ENCODE measurements around the gene PP2D1. TPM values are rescaled to one million over a fixed set of nuclear protein-coding genes. Genes with fewer than 3 reads are reported as not detected.

The PP2D1 gene
- total and polyA plus RNA-seq, 9 of the 15 experiments (the other 6 are each of a cell fraction or from before 2014, with no cell fraction given): 0.07 to 0.10 TPM; not detected in 7

- TF ChIP-seq TAF1 (IDR thresholded peaks at IDR 0.05; ENCODE audit: control insufficient read depth, extremely low read depth, insufficient read depth, low read length, severe bottlenecking) (no peak), ZNF589 (CRISPR knock-in tag; IDR thresholded peaks at IDR 0.05; ENCODE audit: low read depth) (no peak), SMAD3 (CRISPR knock-in tag; conservative IDR thresholded peaks at IDR 0.05) (no peak), CEBPB (tag; IDR thresholded peaks at IDR 0.05) (0 out of 2 replicates have a peak, but pooled peaks have one; percentile 25), ESRRB (CRISPR knock-in tag; IDR thresholded peaks at IDR 0.05; ENCODE audit: borderline replicate concordance) (no peak), DLX4 (CRISPR knock-in tag; IDR thresholded peaks at IDR 0.05) (no peak), ZFP30 (CRISPR knock-in tag; IDR thresholded peaks at IDR 0.05; ENCODE audit: borderline replicate concordance) (no peak), RBM15 (IDR thresholded peaks at IDR 0.05; ENCODE audit: insufficient read depth, low read length) (no peak), COPS2 (conservative IDR thresholded peaks at IDR 0.05) (no peak), YY1 (IDR thresholded peaks at IDR 0.05; ENCODE audit: borderline replicate concordance in 1 of 3, control insufficient read depth in 1 of 3, extremely low read depth in 1 of 3, insufficient read depth in 3 of 3, insufficient read length in 1 of 3, insufficient replicate concordance in 2 of 3, low read depth in 1 of 3, low read length in 2 of 3) (no peak), TEAD1 (CRISPR knock-in tag; IDR thresholded peaks at IDR 0.05) (peak in 1 of 2 experiments; percentile 86; a peak in 2 of 4 replicates), HNRNPUL1 (IDR thresholded peaks at IDR 0.05; ENCODE audit: low read length) (no peak), ZNF280B (CRISPR knock-in tag; IDR thresholded peaks at IDR 0.05) (no peak), MEF2A (IDR thresholded peaks at IDR 0.05; ENCODE audit: control insufficient read depth, low read depth, low read length) (no peak), THRB (CRISPR knock-in tag; conservative IDR thresholded peaks at IDR 0.05) (peak; percentile 78; the same call in 1 of the 2 replicates), BRD4 (IDR thresholded peaks at IDR 0.05) (no peak), E2F4 (CRISPR knock-in tag; IDR thresholded peaks at IDR 0.05; ENCODE audit: low read depth) (no peak), ZNF584 (CRISPR knock-in tag; IDR thresholded peaks at IDR 0.05; ENCODE audit: low read depth) (0 out of 2 replicates have a peak, but pooled peaks have one; percentile 36), PATZ1 (CRISPR knock-in tag; IDR thresholded peaks at IDR 0.05; ENCODE audit: borderline replicate concordance) (no peak)
These were observed 74.4 kb downstream of the PP2D1 start (continued) for GRCh38 chr3:19937459-19938294.

All from K562 (cell line).